Hematopoietic multipotent progenitor cell treated with erythropoietin and hydrocortisone succinate and interleukin-3 and kit ligand, for 15 days (in vitro differentiated cells): ENCODE results near the gene FKBP14.

Source experiments
- DNase-seq: peaks from one replicate; pipeline ENCODE4 v3.0.0-alpha.2; 2015; ENCODE audit warnings: low spot score

FKBP14 gene, protein sequence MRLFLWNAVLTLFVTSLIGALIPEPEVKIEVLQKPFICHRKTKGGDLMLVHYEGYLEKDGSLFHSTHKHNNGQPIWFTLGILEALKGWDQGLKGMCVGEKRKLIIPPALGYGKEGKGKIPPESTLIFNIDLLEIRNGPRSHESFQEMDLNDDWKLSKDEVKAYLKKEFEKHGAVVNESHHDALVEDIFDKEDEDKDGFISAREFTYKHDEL

DNA sequence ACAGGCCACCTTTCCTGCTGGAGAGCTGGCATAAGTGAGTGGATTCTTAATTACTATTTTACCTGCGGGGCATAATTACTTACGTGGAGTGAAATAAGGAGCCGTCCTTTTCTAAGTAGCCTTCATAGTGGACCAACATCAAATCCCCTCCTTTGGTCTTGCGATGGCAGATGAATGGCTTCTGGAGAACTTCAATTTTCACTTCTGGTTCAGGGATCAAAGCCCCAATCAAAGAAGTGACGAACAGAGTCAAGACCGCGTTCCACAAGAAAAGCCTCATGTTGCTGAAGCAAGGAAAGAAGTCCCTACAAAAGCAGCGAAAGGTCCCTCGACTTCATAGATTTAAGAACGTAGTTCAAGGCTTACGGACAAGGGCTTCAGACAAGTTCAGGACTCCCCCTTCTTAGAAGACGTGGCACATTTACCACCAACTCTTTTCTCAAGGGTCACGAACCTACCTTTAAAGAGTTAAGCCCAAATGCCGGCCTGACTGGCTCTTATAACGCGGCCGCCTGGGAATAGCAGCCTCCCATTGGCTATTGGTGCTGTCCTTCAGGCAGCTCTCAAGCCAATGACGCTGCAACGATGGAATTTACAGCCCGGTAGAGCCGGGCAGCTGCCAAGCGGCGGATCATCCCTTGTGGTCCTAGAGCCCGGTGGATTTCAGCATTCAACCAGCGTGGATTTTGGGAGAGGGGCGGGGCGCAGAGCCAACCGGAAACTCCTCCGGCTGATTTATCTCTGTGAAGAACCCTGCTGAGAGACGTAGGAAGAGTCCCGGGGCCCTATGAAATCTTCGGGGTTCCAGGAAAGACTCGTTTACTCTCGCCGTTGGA, at the start of gene FKBP14:
Gene FKBP14, minus strand, starts transcription at position 474 of the 836 bp plus-strand sequence. Its CDS starts 194 bp downstream, at position 280.
- DNase-seq: peak; percentile 97

DNA sequence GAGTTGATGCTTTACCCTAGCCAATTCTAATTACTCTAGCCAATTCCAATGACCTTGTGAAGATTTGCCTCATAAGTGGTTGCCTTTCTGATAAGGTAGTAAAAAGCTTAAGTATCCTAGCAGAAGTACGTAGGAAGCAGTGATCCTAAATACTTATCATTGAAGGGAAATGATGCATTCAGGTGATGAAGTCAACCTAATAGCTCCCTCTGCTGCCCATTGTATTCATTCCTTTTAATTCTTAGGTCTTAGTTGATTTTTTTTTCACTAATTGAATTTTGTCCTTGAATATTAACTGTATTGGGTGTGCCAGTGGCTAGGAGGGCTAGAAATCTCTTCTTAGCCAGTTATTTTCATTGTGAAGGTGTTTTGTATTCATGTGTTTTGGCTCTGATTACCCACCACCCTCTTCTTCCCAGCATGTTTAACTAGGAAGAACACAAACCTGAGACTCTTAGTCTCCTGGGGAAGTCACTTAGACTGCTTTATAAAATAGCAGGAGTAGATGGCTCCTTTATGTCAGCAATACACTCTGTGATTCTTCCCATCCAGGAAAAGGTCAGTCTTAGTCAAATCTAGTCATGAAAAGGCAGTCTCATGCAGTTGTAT, 48.0 kb upstream of the FKBP14 start:
- DNase-seq: peak; percentile 43

DNA sequence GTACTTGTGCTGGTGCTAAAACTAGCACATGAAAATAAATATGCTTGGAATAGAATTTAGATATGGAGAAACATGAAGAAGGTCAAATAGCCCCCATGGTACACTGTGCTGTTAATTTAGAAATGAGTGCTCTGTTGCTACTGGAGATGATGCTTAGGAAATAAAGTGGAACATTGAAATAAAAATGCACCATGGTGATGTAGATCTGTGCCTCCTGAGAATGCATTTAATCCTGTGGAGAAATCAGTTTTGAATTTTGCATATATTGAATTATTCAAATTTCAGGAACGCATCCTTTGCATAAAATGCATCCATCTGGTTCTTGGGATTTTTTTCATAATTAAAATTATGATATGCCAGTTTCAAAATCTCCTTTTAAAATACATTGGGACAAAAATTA, 46.2 kb upstream of the FKBP14 start:
- DNase-seq: no peak

DNA sequence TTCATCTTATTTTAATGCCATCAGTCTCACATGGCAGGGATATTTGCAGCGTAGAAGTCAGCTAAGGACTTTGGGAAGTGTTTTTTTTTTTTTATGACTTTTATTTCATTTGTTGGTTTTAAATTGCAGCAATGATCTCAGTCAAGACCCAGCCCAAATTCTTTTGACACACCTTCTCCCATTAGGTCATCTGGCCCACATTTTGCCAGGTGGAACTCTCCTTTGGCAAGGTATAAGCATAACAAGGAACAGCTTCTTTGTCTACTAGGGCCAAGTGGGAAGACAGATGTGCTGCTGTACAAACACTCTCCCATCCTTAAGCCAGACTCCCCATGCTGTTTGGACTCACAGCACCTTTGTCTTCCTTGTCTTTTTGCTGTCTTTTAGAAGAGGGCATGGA, 43.5 kb upstream of the FKBP14 start:
- no peak for DNase-seq

DNA sequence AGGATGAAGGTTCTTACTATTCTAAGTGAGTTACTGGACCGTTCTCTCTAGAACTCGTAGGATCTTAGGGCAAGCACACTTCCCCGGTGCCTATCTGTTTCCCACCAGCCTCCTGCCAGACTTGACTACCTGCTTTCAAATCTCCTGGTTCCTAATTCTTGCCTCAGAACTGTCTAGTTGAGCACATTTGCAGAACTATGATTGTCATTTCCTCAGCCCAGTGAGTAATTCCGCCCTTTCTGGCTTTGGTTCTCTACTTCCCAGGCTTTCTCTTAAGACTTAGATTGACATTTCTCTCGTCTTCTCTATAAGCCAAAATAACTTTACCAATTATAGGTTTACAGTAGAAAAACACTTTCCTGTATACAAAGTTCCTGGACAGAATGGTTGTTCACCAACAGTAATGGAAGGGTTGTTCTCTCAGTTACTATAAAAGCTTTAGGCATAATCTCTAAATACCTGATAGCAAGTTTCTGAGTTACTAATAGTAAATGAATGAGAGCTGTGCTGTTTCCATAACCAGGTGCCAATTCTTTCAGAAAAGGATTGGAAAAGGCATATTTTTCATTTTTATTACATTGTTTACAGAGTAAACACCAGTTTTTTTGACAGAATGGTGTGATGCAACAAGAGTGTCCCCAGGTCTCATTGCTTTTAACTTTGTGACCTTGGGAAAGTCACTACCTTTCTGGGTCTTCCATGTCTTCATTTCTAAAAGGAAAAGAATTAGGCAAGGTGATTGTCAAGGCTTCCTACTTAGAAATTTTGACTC, 42.8 kb upstream of the FKBP14 start:
- DNase-seq: no peak

DNA sequence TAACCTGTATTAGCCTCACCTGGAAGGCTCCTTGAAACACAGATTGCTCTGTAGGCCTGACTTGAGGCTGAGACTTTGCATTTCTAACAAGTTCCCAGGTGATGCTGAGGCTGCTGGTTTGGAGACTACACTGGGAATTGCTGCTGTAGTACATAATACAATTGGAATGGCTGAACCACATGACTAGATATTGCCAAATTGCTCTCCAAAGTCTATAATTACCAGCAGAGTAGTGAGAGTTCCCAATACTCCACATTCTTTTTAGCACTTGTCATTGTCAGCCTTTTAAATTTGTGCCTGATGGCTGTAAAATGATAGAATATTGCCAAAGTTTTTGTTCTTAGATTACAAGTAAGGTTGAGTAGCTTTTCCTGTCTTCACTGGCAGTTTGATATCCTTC, 41.6 kb upstream of the FKBP14 start:
- DNase-seq: no peak

DNA sequence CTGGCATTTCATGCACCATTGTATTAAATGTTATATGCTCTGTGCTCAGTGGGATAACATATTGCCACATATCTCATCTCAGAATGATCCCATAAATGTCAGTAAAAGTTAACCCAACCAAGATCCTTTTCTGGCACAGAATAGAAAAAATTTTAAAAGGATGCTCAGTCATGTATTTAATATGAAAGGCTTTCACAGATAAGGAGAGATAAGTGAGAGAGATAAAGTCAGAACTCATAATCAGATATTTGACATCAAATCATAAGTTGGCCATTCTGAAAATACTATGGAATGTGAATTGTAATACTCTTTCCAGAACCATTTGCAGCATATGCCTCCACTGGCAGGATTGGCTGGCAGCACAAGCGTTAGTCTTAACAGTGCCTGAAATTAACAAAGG, 40.2 kb upstream of the FKBP14 start:
- DNase-seq: no peak

DNA sequence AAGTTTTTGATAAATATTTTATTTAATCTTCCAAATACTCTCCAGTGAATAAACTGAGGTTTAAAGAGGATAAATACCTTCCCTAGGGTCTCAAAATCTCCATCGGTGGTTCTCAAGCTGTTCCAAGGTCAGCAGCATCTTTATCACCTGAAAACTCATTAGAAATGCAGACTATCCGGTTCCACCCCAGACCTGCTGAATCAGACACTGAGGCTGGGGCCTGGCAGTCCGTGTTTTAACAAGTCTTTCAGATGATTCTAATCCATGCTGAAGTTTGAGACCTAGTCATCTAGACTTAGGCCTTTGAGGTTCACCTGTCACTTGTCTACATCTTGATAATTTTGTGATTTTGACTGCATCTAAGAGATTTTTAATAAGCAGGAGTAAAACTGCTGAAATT, 39.2 kb upstream of the FKBP14 start:
- DNase-seq: no peak

DNA sequence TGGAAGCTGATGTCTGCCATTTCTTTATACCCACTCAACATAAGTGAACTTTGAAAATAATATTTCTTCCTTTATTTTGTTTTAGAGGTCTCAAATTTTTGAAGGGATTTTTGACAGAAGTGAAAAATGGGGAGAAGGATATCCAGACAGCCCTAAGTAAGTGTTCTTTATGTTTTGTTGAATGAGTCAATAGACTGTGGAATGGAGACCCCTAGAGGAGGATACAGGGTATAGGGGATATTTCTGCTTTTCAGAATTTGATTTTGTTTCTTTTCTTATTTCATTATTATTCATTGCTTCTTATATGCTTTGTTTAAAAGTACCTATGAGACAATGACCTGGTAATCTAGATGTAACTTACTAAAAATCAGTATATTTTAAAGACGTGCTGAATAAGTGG, 36.1 kb upstream of the FKBP14 start:
- peak; percentile 51 for DNase-seq

DNA sequence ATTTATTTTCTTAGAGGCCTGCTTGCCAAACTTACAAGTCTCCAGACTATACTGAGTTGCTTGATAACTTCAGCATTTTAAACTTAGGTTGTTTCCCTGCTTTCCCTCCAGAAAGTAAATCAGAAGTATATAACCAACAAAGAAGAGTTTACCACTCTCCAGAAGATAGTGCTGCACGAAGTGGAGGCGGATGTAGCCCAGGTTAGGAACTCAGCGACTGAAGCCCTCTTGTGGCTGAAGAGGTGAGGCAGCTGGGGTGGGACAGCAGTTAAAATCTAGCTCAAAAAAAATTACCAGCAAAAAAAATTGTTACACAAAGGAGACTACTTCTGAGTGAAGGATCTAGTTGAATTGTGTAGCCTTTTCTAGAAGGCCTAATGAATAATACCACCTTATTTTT, 35.3 kb upstream of the FKBP14 start:
- peak; percentile 13 for DNase-seq

DNA sequence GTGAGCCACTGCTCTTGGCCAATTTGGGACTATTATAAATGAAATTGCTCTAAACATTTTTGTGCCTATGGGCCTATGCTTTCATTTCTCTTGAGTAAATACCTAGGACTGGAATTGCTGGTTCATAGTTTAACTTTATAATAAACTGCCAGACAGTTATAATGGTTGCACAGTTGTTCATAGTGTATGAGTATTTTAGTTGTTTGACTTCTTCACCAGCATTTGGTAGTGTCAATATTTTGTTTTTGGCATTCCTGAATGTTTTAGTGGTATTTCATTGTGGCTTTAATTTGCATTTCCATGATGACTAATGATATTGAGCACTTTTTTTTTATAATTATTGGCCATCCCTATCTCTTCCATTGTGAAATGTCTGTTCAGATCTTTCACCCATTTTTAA, 31.2 kb upstream of the FKBP14 start:
- no peak for DNase-seq

DNA sequence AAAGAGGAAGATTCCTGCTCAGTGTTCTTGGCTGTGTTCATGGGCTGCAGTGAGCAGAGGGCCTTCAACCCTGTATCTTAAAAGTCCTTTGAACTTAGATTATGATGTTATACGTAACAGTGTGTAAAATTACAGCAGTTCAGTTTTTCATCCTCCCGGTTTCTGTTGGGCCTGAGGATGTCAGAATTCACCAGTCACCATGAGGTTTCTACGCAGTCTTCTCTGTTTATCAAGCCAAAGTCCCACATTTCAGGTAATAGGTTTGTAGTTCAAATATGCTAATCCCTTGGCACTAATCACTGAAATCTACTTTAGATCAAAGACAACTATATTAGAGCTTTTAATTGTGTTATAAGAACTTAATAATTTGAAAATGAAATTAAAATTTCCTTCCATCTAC, 26.6 kb upstream of the FKBP14 start:
- no peak for DNase-seq

DNA sequence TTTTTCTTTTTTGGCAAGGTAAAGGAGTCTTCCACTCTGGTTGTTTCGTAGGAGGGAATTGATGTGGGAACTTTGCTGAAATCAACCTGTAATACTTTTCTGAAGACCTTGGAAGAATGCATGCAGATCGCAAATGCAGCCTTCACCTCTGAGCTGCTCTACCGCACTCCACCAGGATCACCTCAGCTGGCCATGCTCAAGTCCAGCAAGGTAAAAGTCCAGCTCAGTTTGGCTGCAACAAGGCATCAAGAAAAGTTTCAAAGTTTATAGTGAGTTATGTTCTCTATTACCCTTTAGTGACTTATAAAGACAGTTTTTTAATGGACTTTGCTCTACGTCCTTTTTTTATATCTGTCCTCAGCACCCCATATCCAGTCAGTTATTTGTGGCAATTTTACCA, 22.7 kb upstream of the FKBP14 start:
- DNase-seq: no peak

DNA sequence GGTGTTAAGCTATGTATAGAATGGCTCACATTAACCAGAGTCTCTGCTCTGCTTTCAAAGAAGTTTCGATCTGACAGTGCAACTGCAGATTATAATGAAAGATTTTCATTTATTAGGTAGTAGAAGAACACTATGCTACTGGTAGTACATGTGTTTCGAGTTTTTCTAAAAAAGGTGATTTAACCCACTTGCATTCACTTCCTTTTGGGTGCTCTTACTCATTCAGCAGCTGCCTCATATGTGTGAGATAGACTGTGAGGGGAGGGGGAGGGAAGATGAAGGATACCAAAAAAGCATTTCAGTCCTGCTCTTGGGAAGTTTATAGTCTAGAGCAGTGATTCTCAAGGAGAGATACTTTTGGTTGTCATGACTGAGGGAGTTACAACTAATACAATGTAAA, 22.1 kb upstream of the FKBP14 start:
- no peak for DNase-seq

DNA sequence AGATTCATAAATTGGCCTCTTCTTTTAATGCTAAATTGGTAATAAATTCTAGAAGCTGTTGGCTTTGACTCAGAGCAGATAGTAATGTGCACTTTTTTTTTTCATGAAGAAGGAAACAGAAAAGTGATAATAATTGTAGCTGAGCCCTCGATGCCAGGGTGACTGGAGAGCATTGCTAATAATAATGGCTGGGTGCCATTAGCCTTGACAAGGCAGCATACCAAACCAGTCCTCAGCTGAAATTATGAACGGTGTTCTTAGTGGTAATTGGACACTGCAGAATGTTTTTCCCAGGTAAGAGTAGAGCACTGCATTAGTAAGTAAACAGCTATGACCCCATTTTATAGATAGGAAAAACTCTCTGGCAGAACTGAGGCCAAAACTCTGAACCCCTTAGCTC, 20.6 kb upstream of the FKBP14 start:
- DNase-seq: no peak

DNA sequence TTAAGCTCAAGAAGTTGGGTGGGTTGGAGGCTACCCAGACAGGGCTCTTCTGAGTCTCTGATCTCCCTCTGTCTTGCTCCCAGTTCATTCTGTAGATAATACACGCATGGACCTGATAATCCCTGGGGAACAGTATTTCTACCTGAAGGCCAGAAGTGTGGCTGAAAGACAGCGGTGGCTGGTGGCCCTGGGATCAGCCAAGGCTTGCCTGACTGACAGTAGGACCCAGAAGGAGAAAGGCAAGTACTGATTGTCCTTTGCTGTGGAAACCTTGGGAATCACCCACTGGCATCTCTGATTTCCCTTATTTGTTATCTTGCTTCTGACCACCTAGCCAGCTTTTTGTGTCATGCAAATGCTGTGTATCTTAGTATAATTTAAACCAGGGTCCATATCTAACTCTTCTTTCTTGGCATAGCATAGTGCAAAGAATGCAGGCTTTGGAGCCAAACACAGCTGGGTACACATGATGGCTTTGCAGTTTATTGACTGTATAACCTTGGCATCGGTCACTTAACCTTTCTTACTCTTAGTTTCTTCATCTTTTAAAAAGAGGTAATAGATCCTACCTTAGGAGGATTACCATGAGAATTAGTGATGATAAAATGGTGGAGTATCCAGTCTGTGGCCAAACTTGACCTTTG, 19.7 kb upstream of the FKBP14 start:
- no peak for DNase-seq

DNA sequence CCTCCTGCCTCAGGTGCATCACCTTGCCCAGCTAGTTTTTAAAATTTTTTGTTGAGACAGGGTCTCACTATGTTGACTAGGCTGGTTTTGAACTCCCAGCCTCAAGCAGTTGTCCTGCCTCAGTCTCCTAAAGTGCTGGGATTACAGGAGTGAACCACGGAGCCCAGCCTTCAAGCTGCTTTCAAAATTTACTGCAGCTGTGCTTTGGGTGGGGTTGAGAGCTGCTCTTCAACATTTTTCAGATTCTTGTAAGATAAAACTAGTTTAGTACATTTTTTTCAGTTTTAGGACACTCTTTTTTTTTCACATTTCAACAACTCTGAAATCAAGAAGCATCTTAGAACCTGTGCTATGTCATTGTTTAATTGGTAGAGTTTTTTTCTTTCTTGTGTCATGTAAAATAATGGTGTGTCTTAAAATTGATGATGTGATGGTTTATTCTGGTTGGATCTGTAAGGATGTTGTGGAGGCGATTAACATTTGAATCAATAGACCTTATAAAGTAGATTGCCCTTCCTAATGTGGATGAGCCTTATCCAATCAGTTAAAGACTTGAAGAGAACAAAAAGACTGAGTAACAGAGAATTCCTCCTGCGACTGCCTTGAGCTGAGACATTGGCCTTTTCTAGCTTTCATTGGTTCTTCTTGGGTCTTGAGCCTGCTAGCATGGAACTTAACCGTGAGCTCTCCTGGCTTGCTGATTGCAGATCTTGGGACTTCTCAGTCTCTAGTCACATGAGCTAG, 15.2 kb upstream of the FKBP14 start:
- no peak for DNase-seq

DNA sequence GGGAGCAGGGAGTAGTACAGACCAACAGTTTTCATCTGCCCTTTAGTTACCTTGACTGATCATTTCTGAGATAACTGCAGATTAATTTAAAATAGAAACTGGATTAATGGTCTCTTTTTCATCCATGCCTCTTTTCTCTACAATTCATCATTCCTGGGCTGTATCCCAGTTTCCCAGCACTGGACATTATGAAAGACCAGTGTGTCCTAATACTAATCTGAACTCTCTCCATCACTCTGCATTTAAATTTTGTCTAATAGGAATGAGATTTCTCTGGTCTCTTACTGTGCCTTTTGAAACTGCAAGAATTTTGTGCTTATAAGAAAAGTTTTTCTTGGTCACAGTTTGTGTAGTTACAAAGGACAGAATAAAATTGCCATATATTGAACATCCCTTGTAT, 14.4 kb upstream of the FKBP14 start:
- no peak for DNase-seq

DNA sequence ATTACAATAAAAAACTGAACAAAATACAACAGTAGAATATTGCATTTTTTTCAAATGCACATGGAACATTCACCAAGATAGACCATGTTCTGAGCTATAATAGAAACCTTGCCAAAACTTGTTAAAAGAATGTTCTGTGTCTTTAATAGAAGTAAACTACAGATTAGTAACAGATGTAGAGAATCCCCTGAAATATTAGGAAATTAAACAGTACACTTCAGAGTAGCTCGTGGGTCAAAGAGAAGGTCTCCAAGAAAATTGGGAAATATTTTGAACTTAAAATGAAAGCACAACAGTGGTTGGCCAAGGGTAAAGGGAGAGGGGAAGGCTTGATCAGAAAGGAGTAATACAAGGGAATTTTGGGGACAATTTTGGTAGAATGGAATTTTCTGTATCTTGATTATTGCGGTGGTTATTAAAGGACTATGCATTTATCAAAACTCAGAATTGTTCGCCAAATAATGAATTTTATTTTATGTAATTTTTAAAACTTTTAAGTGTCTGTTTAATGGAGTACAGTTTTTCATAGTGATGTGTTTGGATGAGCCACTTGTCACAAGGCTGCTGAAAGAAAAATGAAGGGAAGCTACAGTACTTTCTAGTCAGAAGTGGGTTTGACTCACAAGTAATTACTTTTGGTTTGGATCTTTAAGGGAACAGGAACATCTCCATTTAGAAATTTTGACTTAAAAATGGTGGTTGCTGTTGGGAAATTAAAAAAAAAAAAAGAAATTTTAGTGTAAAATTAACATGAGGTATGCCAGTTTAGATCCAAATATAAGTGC, 11.9 kb upstream of the FKBP14 start:
- no peak for DNase-seq

DNA sequence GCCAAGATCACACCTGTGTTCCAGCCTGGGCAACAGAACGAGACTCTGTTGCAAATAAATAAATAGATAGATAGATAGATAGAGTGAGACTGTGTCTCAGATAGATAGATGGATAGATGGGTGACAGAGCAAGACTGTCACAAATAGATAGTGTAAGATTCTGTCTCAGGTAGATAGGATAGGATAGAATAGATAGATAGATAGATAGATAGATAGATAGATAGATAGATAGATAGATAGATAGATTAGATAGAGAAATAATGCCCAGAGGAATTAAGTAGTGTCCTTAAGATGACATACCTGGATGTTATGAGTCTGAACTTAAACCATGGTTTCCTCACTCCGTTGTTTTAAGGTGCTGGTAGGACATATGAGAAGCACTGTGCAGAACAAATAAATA, 9.7 kb upstream of the FKBP14 start:
- no peak for DNase-seq

DNA sequence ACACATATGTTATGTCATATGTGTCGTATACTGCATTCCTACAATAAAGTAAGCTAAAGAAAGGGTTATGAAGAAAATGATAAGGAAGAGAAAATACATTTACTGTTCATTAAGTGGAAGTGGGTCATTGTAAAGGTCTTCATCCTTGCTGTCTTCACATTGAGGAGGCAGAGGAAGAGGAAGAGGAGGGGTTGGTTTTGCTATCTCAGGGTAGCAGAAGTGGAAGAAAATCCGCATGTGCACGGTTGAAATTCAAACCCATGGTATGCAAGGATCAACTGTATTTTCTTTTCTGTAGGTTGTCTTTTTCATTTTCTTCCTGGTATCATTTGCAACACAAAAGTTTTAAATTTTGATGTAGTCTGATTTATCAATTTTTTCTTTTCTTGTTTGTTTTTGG, 8.0 kb upstream of the FKBP14 start:
- no peak for DNase-seq
